ENCODE measurements around the gene RBPJL. TPM values are rescaled to one million over a fixed set of nuclear protein-coding genes. Genes with fewer than 3 reads are reported as not detected.
A peak's percentile ranks its signal among the peaks of the same experiment; 100 is the strongest.

Gene RBPJL
- total and polyA plus RNA-seq, 2 of the 13 experiments (the other 11 are each of a cell fraction or from before 2014, with no cell fraction given) = not detected

- TF ChIP-seq, protein P1, sequence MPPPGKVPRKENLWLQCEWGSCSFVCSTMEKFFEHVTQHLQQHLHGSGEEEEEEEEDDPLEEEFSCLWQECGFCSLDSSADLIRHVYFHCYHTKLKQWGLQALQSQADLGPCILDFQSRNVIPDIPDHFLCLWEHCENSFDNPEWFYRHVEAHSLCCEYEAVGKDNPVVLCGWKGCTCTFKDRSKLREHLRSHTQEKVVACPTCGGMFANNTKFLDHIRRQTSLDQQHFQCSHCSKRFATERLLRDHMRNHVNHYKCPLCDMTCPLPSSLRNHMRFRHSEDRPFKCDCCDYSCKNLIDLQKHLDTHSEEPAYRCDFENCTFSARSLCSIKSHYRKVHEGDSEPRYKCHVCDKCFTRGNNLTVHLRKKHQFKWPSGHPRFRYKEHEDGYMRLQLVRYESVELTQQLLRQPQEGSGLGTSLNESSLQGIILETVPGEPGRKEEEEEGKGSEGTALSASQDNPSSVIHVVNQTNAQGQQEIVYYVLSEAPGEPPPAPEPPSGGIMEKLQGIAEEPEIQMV (CRISPR knock-in tag; IDR thresholded peaks at IDR 0.05; ENCODE audit: low read depth) = no peak
- TF ChIP-seq CHD4 (IDR thresholded peaks at IDR 0.05; ENCODE audit: borderline replicate concordance, low read length) (peak; percentile 100), ZFP41 (CRISPR knock-in tag; IDR thresholded peaks at IDR 0.05; ENCODE audit: borderline replicate concordance) (no peak), AGO2 (optimal IDR thresholded peaks at IDR 0.05; ENCODE audit: low read depth, low read length) (no peak), FUBP1 (CRISPR knock-in tag; IDR thresholded peaks at IDR 0.05; ENCODE audit: borderline replicate concordance) (no peak), SRSF4 (IDR thresholded peaks at IDR 0.05; ENCODE audit: low read depth, low read length, poor library complexity, severe bottlenecking) (no peak), ZNF207 (IDR thresholded peaks at IDR 0.05; ENCODE audit: borderline replicate concordance) (no peak), NFIC (IDR thresholded peaks at IDR 0.05; ENCODE audit: low read length) (no peak), TBX3 (IDR thresholded peaks at IDR 0.05; ENCODE audit: borderline replicate concordance) (peak; percentile 48; the same call in 1 of the 2 replicates), PHF8 (CRISPR knock-in tag; IDR thresholded peaks at IDR 0.05) (no peak), KDM6A (CRISPR knock-in tag; IDR thresholded peaks at IDR 0.05; ENCODE audit: low read depth) (no peak; the same call in 1 of the 2 replicates), ZNF282 (IDR thresholded peaks at IDR 0.05; ENCODE audit: partially characterized antibody) (no peak), ATF4 (CRISPR knock-in tag; IDR thresholded peaks at IDR 0.05) (no peak), SNAI1 (CRISPR knock-in tag; IDR thresholded peaks at IDR 0.05; ENCODE audit: borderline replicate concordance) (no peak), ZBTB44 (CRISPR knock-in tag; IDR thresholded peaks at IDR 0.05) (no peak), RARA (CRISPR knock-in tag; IDR thresholded peaks at IDR 0.05) (peak; percentile 99), CHCHD3 (CRISPR knock-in tag; IDR thresholded peaks at IDR 0.05) (no peak), MAZ (IDR thresholded peaks at IDR 0.05; ENCODE audit: borderline replicate concordance, low read depth, low read length) (no peak), MAZ (CRISPR knock-in tag; IDR thresholded peaks at IDR 0.05; ENCODE audit: low read depth) (no peak; the same call in 1 of the 2 replicates), ZKSCAN1 (IDR thresholded peaks at IDR 0.05; ENCODE audit: low read length) (no peak), ZNF17 (CRISPR knock-in tag; IDR thresholded peaks at IDR 0.05) (no peak)
These were observed 33.7 kb downstream of the RBPJL start (continued) for GRCh38 chr20:45340236-45340847.

Data from HepG2 (cell line).